Right atrium auricular region (tissue), 2 donors: ENCODE results near the gene DOCK4. TPM values are rescaled to one million over a fixed set of nuclear protein-coding genes. Genes with fewer than 3 reads are reported as not detected.

ENCODE experiments used
- DNase-seq: peaks from one replicate; pipeline ENCODE4 v3.0.0-alpha.2; 2019; ENCODE audit warnings: low spot score
- H3K27ac ChIP-seq, 2 donors: fragments of 200-600 bp; sonication (generic); 1 replicate in 1 of 2; 2 replicates in 1 of 2; pipeline ENCODE4 v1.5.1; 2016 to 2019
- H3K27me3 ChIP-seq, 2 donors: fragments of 200-600 bp; sonication (generic); one replicate each; pipeline versions ENCODE4 v1.5.1 to v1.6.0; 2017 to 2019
- H3K36me3 ChIP-seq: fragments of 200-600 bp; sonication (generic); one replicate; pipeline ENCODE4 v1.5.1; 2016
- H3K4me1 ChIP-seq, 2 donors: fragments of 200-600 bp; sonication (generic); one replicate each; pipeline versions ENCODE4 v1.5.1 to v1.6.0; 2017 to 2019
- H3K4me3 ChIP-seq, 2 donors: fragments of 200-600 bp; sonication (generic); 1 replicate in 1 of 2; 2 replicates in 1 of 2; pipeline ENCODE4 v1.5.1; 2017 to 2019; ENCODE audit warnings: mild to moderate bottlenecking in 1 of 2, moderate library complexity in 1 of 2
- H3K9me3 ChIP-seq, 2 donors: fragments of 200-600 bp; sonication (generic); one replicate each; pipeline ENCODE4 v1.5.1; 2019
- total RNA-seq, 2 donors: library from RNA; depleted of rRNA; stranded (reverse); fragments of >200 nt; gene quantifications; one replicate each; pipeline ENCODE4 v1.1.0, GENCODE V29; 2016
- TF ChIP-seq, protein P1 (sequence below), 2 donors: fragments of 200-600 bp; sonication (generic); IDR thresholded peaks; one replicate each; pipeline ENCODE4 v1.5.1; 2019; ENCODE audit warnings: antibody characterized with exemption in 2 of 2

DOCK4 gene
- total RNA-seq, 2 donors from 2014 or later: 12.3 to 17.8 TPM

DNA sequence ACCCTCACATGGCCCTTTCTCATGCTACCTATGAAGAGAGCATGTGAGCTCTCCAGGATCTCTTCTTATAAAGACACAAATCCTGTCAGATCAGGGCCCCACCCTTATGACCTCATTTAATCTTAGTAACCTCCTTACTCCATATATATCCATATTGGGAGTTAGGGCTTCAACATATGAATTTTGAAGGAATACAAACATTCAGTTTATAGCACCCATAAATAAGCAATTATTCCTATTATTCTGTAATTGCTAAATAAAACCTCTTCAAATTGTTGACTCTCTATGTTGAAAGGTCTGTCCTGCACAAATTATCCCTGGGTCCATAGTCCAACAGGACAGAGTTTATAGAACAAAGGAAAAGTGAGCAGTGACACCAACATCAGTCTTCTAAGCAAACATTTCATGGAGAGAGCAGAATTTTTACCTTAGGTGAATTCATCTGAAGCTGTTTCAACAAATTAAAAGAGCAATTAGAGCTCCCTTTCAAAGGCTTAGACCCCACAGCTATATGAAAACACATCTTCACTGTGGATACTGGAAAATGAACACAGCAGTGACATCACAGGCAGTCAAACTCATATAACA, 12.2 kb downstream of the DOCK4 start:
- Histone ChIP-seq H3K36me3 (no peaks in the 10 kb centered on the region), H3K4me1 (no peaks in the 10 kb centered on the region), H3K27ac (no peak overlapping the region), H3K9me3 (no peaks in the 10 kb centered on the region), H3K27me3 (no peaks in the 10 kb centered on the region), H3K4me3 (no peak overlapping the region)
- no peak for DNase-seq
- TF ChIP-seq, protein P1, sequence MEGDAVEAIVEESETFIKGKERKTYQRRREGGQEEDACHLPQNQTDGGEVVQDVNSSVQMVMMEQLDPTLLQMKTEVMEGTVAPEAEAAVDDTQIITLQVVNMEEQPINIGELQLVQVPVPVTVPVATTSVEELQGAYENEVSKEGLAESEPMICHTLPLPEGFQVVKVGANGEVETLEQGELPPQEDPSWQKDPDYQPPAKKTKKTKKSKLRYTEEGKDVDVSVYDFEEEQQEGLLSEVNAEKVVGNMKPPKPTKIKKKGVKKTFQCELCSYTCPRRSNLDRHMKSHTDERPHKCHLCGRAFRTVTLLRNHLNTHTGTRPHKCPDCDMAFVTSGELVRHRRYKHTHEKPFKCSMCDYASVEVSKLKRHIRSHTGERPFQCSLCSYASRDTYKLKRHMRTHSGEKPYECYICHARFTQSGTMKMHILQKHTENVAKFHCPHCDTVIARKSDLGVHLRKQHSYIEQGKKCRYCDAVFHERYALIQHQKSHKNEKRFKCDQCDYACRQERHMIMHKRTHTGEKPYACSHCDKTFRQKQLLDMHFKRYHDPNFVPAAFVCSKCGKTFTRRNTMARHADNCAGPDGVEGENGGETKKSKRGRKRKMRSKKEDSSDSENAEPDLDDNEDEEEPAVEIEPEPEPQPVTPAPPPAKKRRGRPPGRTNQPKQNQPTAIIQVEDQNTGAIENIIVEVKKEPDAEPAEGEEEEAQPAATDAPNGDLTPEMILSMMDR (IDR thresholded peaks at IDR 0.05): no peak

DNA sequence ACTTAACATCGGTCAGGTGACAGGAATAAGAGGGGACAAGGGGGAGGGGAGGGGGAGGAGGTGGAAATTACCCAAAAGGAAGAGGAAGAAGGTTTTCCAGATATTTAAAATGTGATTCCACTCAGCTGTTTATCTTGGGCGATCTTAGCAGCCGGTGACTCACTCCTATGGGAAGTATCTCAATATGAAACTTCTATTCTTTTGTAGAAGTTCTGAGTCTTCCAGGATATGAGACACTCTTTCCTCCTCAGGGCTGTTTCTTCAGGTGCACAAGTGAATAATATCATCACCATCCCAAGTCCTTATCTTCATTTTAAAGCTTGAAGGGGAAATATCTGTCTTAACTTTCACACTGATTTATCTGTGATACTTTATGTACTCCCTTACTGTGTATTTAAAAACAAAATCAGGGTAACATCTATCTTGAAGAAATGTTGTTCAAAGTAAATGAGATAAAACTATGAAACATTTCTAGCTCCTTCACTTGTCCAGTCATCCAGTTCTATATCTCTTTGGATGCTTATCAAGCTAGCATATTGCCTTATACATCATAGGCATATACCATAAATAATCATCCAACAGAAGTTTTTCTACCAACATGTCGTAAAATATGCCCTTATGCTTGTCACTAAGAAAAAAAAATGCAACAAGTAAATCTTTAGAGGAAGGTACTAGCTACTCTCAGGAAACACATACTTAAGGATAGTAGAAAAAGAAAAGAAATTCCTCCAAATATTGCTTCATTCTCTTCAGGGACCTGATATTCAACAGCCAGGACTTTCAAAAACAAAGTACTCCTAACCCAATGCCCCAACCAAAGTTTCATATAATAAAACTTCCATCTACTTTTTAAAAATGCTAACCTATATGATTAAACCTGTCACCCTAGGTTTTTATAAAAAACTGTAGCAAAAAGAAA, 13.7 kb downstream of the DOCK4 start:
- no peaks in the 10 kb centered on the region for H3K36me3 ChIP-seq
- no peaks in the 10 kb centered on the region for H3K4me1 ChIP-seq
- H3K4me3 ChIP-seq: no peak overlapping the region
- no peaks in the 10 kb centered on the region for H3K9me3 ChIP-seq
- DNase-seq: no peak
- no peaks in the 10 kb centered on the region for H3K27me3 ChIP-seq
- TF ChIP-seq, protein P1 (IDR thresholded peaks at IDR 0.05): no peak
- peak overlapping the region in 1 of 2 donors; percentile 25 for H3K27ac ChIP-seq

DNA sequence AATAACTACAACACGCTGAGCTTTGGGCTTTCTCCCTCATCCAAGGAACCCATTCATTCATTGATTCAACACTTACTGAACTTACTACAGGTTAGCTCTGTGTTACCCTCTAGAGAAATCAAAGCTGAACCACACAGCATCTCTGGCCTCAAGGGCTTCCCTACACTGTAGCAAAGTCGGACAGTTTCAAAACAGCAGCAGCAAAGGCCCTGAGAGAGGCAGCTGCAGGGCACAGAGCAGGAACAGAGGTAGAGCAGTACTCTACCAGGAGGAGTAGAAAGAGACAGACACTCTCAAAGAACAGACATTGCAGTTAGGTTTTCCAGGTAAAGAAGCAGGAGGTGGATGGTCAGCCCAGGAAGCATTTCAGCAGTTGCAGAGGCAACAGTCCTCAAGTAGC, 16.1 kb downstream of the DOCK4 start:
- Histone ChIP-seq H3K36me3 (no peaks in the 10 kb centered on the region), H3K9me3 (no peaks in the 10 kb centered on the region), H3K27me3 (no peaks in the 10 kb centered on the region), H3K4me1 (peaks cover 0 to 12% of the 10 kb centered on the region in 2 donors), H3K4me3 (no peak overlapping the region), H3K27ac (no peak overlapping the region)
- no peak for DNase-seq
- TF ChIP-seq, protein P1 (IDR thresholded peaks at IDR 0.05): no peak

DNA sequence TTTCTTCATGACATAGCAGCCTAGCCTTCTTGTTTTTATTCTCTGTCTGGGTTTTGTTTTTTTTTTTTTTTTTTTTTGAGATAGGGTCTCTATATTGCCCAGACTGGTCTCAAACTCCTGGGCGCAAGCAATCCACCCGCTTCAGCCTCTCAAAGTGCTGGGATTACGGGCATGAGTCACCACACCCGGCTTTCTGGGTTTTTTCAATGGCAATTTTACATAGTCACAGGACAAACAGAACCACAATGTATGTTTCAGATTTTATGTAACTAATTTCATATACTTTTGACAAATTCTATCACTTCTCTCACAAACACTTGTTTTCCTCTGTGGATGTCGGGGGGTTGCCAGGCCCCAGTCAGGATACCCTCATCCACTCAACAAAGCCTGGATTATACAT, 16.5 kb downstream of the DOCK4 start:
- Histone ChIP-seq H3K9me3 (no peaks in the 10 kb centered on the region), H3K4me3 (no peak overlapping the region), H3K36me3 (no peaks in the 10 kb centered on the region), H3K27me3 (no peaks in the 10 kb centered on the region), H3K4me1 (peaks cover 0 to 15% of the 10 kb centered on the region in 2 donors), H3K27ac (no peak overlapping the region)
- no peak for DNase-seq
- TF ChIP-seq, protein P1 (IDR thresholded peaks at IDR 0.05): no peak

DNA sequence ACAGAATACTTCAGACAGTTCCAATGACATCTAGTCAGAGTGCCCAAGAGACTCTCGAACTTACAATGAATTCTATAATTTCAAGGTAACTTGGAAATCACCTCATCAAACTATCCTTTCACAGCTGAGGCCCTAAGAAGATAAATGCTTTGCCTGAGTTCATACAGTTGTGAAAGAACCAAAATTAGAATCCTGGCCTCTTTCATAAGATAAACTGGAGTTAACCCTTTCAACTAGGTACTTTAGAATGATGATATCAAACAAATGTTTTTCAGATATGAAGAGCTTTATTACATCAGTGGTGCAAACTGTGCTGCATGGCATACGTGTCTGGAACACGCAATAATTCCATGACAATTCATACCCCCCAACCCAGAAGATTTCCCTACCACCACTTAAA, 17.9 kb downstream of the DOCK4 start:
- Histone ChIP-seq H3K4me1 (peaks cover 0 to 29% of the 10 kb centered on the region in 2 donors), H3K9me3 (no peaks in the 10 kb centered on the region), H3K27me3 (no peaks in the 10 kb centered on the region), H3K4me3 (no peak overlapping the region), H3K27ac (no peak overlapping the region), H3K36me3 (no peaks in the 10 kb centered on the region)
- no peak for DNase-seq
- TF ChIP-seq, protein P1 (IDR thresholded peaks at IDR 0.05): no peak
